ENCODE results near the gene ADGRF5.

ADGRF5 gene

DNA sequence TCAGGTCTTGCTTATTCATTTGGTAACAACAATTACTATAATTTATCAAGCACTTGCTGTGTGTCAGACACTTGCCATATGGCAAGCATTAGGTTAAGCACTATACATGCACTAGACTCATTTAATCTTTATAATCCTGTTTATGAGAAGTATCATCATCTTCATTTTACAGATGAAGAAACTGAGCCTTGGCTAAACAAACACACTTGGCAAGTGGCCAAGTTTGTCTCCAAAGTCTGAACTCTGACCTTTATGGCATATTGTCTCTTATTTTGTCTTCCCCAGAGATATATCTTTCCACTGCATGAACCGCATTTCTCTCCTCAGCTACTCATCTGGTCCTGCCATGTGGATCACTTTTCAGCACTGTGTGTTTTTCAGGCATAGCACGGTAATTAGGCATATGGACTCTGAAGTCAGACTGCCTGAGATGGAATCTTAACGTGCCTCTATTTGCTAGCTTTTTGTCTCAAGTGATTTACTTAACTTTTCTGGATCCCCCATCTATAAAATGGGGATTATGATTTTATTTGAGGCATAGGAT, 4.7 kb downstream of the ADGRF5 start:
- TF ChIP-seq EZH2 (IDR thresholded peaks at IDR 0.05; ENCODE audit: borderline replicate concordance, low read length): no peak
- TF ChIP-seq, protein P1, sequence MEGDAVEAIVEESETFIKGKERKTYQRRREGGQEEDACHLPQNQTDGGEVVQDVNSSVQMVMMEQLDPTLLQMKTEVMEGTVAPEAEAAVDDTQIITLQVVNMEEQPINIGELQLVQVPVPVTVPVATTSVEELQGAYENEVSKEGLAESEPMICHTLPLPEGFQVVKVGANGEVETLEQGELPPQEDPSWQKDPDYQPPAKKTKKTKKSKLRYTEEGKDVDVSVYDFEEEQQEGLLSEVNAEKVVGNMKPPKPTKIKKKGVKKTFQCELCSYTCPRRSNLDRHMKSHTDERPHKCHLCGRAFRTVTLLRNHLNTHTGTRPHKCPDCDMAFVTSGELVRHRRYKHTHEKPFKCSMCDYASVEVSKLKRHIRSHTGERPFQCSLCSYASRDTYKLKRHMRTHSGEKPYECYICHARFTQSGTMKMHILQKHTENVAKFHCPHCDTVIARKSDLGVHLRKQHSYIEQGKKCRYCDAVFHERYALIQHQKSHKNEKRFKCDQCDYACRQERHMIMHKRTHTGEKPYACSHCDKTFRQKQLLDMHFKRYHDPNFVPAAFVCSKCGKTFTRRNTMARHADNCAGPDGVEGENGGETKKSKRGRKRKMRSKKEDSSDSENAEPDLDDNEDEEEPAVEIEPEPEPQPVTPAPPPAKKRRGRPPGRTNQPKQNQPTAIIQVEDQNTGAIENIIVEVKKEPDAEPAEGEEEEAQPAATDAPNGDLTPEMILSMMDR (IDR thresholded peaks at IDR 0.05; ENCODE audit: low read length): no peak
- Histone ChIP-seq H3K4me3 (ENCODE audit: low read depth, low read length, poor library complexity, severe bottlenecking) (no peak overlapping the region), H3K36me3 (ENCODE audit: insufficient read depth, low read length) (no peaks in the 10 kb centered on the region), H3K79me2 (ENCODE audit: insufficient read depth, low read length) (no peaks in the 10 kb centered on the region), H3K4me2 (ENCODE audit: low read length) (no peak overlapping the region), H3K9ac (ENCODE audit: low read length) (no peak overlapping the region), H3K27me3 (ENCODE audit: insufficient read depth, low read length) (no peaks in the 10 kb centered on the region), H2AFZ (ENCODE audit: low read length) (no peak overlapping the region), H3K9me2 (ENCODE audit: low read depth, low read length) (no peaks in the 10 kb centered on the region), H3K27ac (ENCODE audit: low read depth, low read length, poor library complexity, severe bottlenecking) (no peak overlapping the region), H3K9me3 (ENCODE audit: low read length) (no peaks in the 10 kb centered on the region), H3F3A (ENCODE audit: insufficient read depth, low read length) (no peaks in the 10 kb centered on the region), H3K4me1 (ENCODE audit: insufficient read depth, low read length, severe bottlenecking) (no peaks in the 10 kb centered on the region), H4K20me1 (ENCODE audit: insufficient read depth, low read length) (no peaks in the 10 kb centered on the region)

DNA sequence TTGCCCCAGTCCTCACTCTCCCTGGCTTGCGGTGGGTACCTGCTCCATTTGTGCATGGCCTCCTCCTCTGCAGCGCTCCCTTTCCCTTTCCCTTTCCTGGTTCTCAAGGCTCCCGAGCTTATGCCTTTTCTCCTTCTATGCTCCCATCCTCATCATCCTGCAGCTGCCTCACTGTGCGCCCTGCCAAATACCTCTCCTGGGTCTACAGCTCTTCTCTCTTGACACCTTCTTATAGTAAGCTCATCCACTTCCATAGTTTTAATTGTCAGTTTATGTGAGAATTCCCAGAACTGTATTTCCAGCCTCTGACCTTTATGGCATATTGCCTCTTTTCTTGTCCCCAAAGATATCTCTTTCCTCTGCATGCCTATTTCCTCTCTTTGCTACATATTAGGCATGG, 5.9 kb downstream of the ADGRF5 start:
- Histone ChIP-seq H4K20me1 (ENCODE audit: insufficient read depth, low read length) (no peaks in the 10 kb centered on the region), H3K4me2 (ENCODE audit: low read length) (no peak overlapping the region), H3K4me3 (ENCODE audit: low read depth, low read length, poor library complexity, severe bottlenecking) (no peak overlapping the region), H3K36me3 (ENCODE audit: insufficient read depth, low read length) (no peaks in the 10 kb centered on the region), H2AFZ (ENCODE audit: low read length) (no peak overlapping the region), H3K27me3 (ENCODE audit: insufficient read depth, low read length) (no peaks in the 10 kb centered on the region), H3K9me3 (ENCODE audit: low read length) (no peaks in the 10 kb centered on the region), H3K4me1 (ENCODE audit: insufficient read depth, low read length, severe bottlenecking) (no peaks in the 10 kb centered on the region), H3K79me2 (ENCODE audit: insufficient read depth, low read length) (no peaks in the 10 kb centered on the region), H3F3A (ENCODE audit: insufficient read depth, low read length) (no peaks in the 10 kb centered on the region), H3K9me2 (ENCODE audit: low read depth, low read length) (no peaks in the 10 kb centered on the region), H3K9ac (ENCODE audit: low read length) (no peak overlapping the region), H3K27ac (ENCODE audit: low read depth, low read length, poor library complexity, severe bottlenecking) (no peak overlapping the region)
- no peak for TF ChIP-seq EZH2 (IDR thresholded peaks at IDR 0.05; ENCODE audit: borderline replicate concordance, low read length)
- TF ChIP-seq, protein P1 (IDR thresholded peaks at IDR 0.05; ENCODE audit: low read length): no peak

DNA sequence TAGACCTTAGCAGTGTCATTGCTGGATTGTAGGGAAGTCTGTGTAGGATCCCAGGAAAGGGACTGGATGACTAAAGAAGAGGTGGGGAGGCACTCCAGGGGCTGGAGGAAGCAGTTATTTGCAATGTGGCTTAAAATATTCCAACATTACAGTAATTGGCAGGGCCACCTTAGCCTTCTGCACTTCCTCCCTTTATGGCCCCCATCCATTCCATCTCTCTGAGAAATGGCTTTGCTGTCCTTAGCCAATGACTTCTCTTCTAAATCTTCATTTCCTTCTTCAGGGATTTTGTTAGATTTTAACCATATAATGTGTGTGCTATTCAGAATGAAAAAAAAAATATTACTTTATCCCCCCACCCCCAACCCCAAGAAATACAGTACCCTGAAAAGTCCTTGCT, 6.4 kb downstream of the ADGRF5 start:
- Histone ChIP-seq H4K20me1 (ENCODE audit: insufficient read depth, low read length) (no peaks in the 10 kb centered on the region), H3K4me3 (ENCODE audit: low read depth, low read length, poor library complexity, severe bottlenecking) (no peak overlapping the region), H3K9ac (ENCODE audit: low read length) (no peak overlapping the region), H3K79me2 (ENCODE audit: insufficient read depth, low read length) (no peaks in the 10 kb centered on the region), H3F3A (ENCODE audit: insufficient read depth, low read length) (no peaks in the 10 kb centered on the region), H3K27ac (ENCODE audit: low read depth, low read length, poor library complexity, severe bottlenecking) (no peak overlapping the region), H2AFZ (ENCODE audit: low read length) (no peak overlapping the region), H3K27me3 (ENCODE audit: insufficient read depth, low read length) (no peaks in the 10 kb centered on the region), H3K4me2 (ENCODE audit: low read length) (no peak overlapping the region), H3K4me1 (ENCODE audit: insufficient read depth, low read length, severe bottlenecking) (no peaks in the 10 kb centered on the region), H3K9me2 (ENCODE audit: low read depth, low read length) (no peaks in the 10 kb centered on the region), H3K9me3 (ENCODE audit: low read length) (no peaks in the 10 kb centered on the region), H3K36me3 (ENCODE audit: insufficient read depth, low read length) (no peaks in the 10 kb centered on the region)
- no peak for TF ChIP-seq EZH2 (IDR thresholded peaks at IDR 0.05; ENCODE audit: borderline replicate concordance, low read length)
- TF ChIP-seq, protein P1 (IDR thresholded peaks at IDR 0.05; ENCODE audit: low read length): no peak
